Hair follicle dermal papilla cell (primary cell): ENCODE results near the gene ITIH1. TPM values are rescaled to one million over a fixed set of nuclear protein-coding genes. Genes with fewer than 3 reads are reported as not detected.

ENCODE experiments used
- small RNA-seq: library from RNA; depleted of rRNA; stranded (forward); fragments of <200 nt; gene quantifications from one replicate; pipeline ENCODE3, GENCODE V24; 2012
- total RNA-seq: library from RNA; depleted of rRNA; stranded (reverse); fragments of >200 nt; gene quantifications from 2 replicates; pipeline ENCODE4 v1.2.3, GENCODE V29; 2012

Gene ITIH1, protein sequence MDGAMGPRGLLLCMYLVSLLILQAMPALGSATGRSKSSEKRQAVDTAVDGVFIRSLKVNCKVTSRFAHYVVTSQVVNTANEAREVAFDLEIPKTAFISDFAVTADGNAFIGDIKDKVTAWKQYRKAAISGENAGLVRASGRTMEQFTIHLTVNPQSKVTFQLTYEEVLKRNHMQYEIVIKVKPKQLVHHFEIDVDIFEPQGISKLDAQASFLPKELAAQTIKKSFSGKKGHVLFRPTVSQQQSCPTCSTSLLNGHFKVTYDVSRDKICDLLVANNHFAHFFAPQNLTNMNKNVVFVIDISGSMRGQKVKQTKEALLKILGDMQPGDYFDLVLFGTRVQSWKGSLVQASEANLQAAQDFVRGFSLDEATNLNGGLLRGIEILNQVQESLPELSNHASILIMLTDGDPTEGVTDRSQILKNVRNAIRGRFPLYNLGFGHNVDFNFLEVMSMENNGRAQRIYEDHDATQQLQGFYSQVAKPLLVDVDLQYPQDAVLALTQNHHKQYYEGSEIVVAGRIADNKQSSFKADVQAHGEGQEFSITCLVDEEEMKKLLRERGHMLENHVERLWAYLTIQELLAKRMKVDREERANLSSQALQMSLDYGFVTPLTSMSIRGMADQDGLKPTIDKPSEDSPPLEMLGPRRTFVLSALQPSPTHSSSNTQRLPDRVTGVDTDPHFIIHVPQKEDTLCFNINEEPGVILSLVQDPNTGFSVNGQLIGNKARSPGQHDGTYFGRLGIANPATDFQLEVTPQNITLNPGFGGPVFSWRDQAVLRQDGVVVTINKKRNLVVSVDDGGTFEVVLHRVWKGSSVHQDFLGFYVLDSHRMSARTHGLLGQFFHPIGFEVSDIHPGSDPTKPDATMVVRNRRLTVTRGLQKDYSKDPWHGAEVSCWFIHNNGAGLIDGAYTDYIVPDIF
- not detected in 2 replicates for total RNA-seq

DNA sequence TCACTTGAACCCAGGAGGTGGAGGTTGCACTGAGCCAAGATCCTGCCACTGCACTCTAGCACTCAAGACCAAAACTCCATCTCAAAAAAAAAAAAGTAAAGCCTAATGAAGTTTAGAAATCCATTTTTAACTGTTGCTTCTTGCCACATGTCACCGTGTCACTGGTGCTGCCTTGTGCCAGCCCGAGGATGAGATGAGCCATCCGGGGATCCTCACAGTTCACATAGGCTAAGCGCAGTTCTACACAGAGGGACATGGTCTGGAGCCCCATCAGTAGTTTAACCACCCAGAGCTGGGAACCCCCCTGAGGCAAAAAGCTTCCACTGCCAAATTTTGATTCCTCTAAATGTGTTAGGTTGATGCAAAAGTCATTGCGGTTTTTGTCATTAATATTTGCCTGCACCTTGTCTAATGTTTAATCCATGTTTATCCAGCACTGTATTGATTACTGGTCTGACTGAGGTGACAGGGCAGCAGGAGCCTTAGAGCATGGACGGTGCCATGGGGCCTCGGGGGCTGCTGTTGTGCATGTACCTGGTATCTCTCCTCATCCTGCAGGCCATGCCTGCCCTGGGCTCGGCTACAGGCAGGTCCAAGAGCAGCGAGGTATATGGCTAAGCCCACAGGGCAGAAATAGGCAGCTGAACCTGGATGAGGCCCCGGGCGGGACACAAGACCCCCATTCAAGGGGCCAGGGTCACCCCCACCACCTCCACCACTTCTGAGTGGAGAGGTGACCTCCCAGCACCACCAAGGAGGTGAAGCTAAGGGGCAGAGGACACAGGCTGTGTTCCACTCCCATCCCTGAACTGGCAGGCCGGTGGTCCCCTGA is at the start of gene ITIH1:
TSS of gene ITIH1 (plus strand) at position 473 of the 832 bp plus-strand sequence. CDS start at position 490, 17 bp downstream.

DNA sequence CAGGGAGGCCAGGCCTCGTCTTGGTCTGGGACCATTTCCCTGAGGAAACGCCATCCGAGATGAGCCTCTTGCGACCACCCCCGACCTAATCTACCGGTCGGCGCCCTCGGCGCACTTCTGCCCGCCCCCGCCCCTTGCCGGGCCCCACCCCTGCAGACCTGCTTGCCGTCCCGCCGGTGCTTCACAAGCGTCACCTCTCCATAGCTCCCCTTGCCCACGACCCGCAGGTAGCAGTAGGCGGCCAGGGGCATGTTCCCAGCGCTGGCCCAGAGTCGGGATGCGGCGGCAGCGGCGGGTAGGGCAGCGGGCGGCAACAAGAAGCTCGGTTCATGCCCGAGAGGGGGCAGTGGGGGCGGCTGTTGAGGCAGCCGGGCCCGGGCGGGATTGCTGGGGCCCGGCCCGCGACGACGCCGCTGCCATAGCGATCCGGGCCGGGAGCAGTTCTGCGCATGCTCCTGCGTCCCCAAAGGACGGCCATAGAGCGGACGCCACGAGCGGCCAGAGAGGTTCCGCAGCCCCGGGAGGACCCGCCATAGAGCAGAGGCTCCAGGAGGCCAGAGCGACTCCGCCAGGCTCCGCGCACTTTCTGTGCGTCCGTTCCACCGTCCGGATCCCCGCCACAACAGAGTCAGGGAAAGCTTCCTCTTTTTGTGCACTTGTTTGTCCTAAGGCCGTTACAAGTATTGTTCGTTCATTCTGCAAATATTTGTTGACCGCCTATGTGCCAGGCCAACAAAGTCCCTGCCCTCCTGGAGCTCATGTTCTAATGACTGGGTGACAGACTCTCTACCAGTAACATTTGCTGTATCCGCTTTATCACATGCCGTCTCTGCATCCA is 6.7 kb upstream of the ITIH1 start, which contains the start of gene NEK4:
TSS of gene NEK4 (minus strand) at position 445 of the 838 bp plus-strand sequence. CDS start at position 251, 194 bp downstream.

DNA sequence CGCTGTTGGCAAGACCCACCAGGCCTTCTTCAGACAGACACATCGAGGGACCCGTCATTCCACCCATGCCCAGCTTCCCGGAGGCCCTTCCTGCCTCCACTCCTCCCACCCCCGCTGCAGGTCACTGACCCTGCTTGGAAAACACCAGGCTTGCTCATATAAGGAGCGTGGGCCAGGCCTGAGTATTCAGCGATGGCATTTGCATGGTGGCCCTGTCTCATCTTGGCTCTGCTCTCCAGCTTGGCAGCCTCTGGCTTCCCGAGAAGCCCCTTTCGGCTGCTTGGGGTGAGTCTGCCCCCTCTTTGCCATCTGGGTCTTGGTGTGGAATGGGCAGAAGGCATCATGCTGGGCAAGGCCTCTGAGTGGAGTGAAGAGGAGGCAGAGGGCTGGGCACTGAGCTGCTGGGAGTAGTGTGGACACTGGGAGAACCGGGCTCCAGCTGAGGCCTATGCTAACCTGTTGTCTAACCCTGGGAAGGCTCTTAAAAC is 17.3 kb downstream of the ITIH1 start, which contains the start of gene ITIH3:
TSS of gene ITIH3 (plus strand) at position 185 of the 488 bp plus-strand sequence. CDS start at position 193, 8 bp downstream.

DNA sequence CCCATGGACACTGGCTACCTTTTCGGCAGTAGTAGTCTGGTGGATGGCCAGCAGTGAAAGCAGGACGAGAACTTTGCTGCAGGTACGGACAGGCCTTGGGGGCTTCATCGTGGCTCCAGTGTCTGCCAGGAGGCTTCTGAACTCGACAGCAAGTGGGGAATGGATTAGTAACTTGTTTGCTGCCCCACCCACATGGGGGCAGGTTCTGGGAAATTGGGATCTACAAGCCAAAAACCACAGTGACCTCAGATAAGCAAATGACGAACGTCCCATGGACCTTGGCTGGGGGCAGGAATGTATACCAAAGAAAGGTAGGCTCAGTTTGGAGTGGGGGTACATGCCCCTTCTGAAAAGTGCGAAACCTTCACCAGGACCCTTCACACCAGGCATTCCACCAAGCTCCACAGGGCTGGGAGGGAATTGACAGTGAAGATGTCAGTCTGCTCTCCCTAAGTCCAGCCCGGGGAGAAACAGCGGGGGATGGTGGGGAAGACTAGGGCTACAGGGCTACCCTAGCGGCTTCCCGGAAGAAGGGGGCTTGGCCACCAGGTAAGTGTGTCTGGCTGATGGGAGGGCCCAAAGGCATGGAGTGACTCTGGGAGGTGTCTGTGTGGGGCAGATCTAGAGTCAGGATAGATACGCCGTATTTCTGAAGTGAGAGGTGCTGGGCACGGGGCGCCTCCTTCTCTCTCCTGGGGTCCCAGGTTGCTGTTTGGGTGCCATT is 53.3 kb downstream of the ITIH1 start, which contains the start of gene ITIH4:
TSS of gene ITIH4 (minus strand) at position 138 of the 724 bp plus-strand sequence. CDS start at position 108, 30 bp downstream.

DNA sequence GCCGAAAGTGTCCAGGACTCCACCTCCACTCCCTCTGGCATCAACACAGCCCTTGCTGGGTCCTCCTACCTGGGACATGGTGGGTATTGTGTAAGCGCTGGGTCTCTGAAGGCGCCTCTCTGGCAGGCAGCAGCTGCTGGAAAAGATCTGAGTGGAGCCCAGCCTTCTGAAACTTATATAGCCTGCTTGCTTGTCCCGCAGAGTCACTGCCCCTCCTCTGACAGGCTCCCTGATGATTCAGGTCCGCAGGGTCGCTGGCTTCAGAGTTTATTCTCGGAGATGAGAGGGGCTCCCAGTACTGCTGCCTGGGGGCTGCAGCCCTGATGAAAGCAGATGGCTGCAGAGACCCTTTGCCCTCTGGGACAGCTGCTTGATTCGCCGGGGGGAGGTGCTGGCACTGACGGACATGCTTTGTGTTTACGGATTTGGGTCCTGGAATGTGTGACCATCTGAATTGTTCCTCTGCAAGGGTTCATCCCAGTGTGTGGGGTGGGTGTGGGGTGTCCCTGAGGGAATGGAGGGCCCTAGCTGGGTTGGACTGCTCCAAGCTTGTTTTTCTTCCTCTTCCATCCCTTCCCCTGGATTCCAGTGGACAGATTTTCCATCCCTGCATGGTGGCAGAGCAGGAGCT is 57.6 kb downstream of the ITIH1 start, which contains the start of gene MUSTN1:
TSS of gene MUSTN1 (minus strand) at position 149 of the 631 bp plus-strand sequence. CDS start at position 78, 71 bp downstream.

Small RNA genes within 50 kb of the gene (small RNA-seq; reads per million reads assigned to genes)
- gene AC006254.2 (not detected), gene MUSTN1 (not detected)

Other genes with a start within 250 kb of the ITIH1 start
- 59.1 and 84.9 TPM in 2 replicates for gene NT5DC2, start 243.7 kb upstream of the ITIH1 start, total RNA-seq
- gene UQCC5, start 241.0 kb upstream of the ITIH1 start, total RNA-seq, result 1.9 and 2.9 TPM in 2 replicates
- gene PBRM1, start 91.7 kb upstream of the ITIH1 start, total RNA-seq, result 75.4 and 82.8 TPM in 2 replicates
- 113 and 126 TPM in 2 replicates for gene GNL3, start 91.6 kb upstream of the ITIH1 start, total RNA-seq
- 94.7 and 97.8 TPM in 2 replicates for gene GLT8D1, start 71.8 kb upstream of the ITIH1 start, total RNA-seq
- gene SPCS1, start 71.5 kb upstream of the ITIH1 start, total RNA-seq, result 32.5 and 50.0 TPM in 2 replicates
- 20.9 and 28.4 TPM in 2 replicates for gene NEK4, start 6.7 kb upstream of the ITIH1 start, total RNA-seq
- gene ITIH3, start 17.2 kb downstream of the ITIH1 start, total RNA-seq, result 1.1 TPM in 1 of 2 replicates, not detected in the other
- gene ITIH4, start 53.1 kb downstream of the ITIH1 start, total RNA-seq, result 2.2 and 2.4 TPM in 2 replicates
- not detected in 2 replicates for gene MUSTN1, start 57.4 kb downstream of the ITIH1 start, total RNA-seq
- gene STIMATE, start 119.9 kb downstream of the ITIH1 start, total RNA-seq, result 16.9 and 19.7 TPM in 2 replicates